GM19372 (cell line): Measurements from ENCODE around the gene SYNJ2.

Source experiments
- ATAC-seq: cut with Tn5 transposase; IDR thresholded peaks from one replicate; pipeline ENCODE4 v1.9.1; 2021; ENCODE audit warnings: mild to moderate bottlenecking, low read depth, moderate library complexity; ENCODE audit not compliant: unreplicated experiment

Gene SYNJ2

DNA sequence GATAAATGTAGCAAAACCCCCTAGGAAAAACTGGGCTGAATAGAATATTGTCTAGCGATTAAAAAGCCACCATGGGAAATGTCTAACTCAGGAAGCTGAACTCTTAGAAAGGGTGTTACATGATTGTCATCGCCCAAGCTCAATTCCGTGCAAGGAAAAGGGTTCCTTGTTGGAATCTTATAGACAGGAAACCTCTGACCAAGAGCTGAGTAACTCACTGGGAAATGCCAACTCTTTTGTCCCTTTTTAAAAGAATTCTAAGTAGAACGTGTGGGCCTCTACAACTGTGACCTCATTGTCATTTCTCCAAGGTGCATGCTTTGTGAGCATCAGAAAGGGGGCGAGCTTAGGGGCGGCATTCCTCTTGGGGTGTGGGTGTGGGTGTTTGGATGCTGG, 88.1 kb downstream of the SYNJ2 start:
- no peak for ATAC-seq

DNA sequence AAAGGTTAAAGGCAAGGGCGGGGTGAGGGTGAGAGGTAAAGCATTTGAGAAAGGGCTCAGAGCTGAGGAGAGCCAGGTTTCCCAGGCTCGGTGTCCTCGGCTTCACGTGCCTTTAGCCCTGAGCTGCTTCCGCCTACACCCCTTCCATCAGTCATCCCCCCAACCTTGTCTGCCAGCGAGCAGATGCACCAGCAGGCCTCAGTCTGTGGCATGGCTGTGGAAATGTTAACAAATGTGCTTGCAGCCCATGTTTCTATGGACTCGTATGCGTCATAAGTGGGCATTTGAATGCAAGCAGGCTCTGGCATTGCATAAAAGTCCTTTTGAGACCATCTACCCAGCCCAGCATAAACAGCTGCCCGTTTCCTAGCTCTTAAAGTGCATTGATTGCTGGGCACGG, 88.8 kb downstream of the SYNJ2 start:
- no peak for ATAC-seq

DNA sequence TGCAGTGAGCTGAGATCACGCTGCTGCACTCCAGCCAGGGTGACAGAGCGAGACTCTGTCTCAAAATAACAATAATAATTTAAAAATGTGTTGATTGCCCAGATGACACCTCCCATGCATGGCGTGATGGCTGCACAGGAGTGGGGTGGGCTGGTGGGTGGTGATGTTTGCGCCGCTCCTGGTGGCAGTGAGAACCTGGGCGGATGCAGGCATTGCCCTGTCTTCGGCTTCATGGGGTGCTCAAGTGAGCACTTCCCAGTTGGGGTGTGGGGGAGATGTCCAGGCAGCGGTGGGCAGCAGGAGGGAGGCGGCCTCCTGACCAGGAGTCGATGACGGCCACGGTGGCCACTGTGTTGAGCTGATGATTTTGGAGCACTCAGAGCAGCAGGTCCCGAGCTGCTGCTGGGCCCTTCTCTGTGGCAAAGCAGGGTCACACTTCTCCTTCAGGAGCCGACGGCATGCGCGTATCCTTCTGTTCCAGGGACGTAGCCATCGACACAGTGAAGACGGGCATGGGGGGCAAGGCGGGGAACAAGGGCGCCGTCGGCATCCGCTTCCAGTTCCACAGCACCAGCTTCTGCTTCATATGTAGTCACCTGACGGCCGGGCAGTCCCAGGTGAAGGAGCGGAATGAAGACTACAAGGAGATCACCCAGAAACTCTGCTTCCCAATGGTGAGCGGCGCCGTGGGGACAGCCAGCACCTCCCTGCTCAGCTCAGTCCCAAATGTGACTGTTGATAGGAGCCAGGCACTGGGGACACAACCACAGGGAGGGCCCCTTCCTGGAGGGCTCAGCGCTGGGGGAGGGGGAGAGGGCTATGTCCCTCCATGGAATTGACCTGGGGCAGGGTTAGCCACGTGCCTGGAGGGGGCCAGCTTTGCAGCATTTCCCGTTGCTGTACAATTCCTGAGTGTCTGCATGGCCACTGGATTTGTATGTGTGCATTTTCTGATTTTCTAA, 89.7 kb downstream of the SYNJ2 start:
- ATAC-seq: no peak

DNA sequence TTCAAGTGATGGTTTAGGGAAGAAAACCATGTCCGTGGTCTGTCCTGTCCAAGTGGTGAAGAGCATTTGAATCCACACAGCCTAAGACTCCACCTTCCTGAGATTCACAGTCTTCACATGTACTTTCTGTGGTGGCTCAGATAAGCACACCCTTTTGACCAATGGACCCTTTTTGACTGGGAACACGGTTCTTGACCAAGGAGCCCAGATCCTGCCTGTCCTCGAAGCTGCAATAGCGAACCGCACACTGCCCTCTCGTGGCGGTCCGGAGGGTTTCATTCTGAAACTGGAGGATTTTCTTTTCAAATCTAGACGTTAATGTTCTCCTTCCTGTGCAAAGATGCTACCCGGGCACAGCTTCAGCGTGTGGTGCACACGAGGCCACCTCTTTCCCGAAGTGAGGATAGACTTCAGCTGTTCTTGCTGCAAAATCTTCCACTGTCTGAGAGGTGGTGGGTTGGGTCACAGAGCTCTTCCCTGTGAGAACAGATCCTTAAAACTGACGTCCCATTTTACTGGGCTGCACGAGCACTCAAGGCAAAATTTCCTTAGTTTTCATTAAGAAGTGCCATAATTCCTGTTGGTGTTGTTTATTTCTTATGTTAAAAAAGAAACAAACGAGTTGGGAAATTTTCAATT, 90.5 kb downstream of the SYNJ2 start:
- ATAC-seq: no peak

DNA sequence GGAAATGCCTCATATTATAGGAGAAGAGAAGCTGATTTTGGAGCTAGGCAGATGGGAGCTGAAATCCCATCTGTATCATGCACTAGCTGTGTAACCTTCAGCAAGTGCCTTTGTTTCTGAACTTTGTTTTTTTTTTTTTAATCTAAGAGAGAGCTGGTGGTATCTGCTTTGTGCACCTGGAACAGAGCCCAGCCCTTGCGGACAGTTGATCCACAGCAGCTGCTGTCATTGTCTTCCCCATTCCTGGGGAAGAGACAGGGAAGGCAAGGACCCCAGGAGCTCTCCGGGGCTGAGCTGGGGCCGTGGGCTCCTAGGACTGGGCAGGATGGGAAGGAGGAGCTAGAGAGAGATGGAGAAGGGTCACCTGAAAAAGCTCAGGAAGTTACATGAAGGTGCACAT, 92.1 kb downstream of the SYNJ2 start:
- no peak for ATAC-seq

DNA sequence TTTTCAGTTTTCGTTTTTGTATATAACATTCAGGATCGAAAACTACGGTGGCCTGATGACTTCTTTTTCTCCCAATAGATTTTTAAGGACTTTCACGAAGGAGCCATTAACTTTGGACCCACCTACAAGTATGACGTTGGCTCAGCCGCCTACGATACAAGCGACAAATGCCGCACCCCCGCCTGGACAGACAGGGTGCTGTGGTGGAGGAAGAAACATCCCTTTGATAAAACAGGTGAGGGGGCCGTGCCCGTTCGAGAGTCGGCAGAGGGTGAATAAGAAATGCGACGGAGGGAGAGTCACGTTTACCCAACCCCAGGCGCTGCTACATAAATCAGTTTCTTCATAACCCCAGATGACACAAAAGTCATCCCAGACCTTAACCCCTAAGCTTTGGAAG, 94.9 kb downstream of the SYNJ2 start:
- ATAC-seq: no peak

DNA sequence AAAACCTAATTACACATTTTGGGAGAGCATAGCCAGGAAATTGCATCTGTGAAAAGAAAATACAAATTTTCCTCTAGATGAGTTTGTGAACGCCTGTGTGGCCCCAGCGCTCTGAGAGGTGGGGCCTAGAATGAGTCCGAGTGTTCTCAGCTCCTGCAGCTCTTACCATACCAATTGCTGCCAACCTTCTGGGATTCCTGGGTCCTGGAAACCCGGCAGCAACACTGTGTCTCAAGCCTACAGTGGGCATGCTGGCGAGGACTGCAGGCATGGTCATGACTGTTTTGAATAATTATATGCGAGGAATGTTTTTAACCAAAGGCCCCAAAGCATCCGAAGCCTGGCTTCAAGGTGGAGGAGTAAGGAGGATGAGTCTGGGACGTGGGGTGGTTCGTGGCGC, 96.0 kb downstream of the SYNJ2 start:
- no peak for ATAC-seq

DNA sequence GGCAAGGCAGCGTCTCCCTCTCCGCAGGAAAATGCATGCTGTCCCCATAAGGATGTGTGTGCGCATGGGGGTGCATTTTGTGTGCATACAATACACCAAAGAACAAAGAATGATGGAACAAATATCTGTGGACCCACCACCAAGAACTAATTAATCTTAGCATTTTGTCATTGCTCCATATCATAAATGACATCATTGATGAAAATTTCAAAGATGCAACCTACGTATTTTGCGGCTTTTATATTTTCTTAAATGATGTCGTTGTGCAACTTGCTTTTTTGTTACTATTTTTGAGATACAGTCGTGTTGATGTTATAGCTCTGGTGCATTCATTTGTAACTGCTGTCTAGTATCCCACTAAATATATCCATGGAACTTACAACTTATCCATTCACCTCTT, 96.7 kb downstream of the SYNJ2 start:
- no peak for ATAC-seq

DNA sequence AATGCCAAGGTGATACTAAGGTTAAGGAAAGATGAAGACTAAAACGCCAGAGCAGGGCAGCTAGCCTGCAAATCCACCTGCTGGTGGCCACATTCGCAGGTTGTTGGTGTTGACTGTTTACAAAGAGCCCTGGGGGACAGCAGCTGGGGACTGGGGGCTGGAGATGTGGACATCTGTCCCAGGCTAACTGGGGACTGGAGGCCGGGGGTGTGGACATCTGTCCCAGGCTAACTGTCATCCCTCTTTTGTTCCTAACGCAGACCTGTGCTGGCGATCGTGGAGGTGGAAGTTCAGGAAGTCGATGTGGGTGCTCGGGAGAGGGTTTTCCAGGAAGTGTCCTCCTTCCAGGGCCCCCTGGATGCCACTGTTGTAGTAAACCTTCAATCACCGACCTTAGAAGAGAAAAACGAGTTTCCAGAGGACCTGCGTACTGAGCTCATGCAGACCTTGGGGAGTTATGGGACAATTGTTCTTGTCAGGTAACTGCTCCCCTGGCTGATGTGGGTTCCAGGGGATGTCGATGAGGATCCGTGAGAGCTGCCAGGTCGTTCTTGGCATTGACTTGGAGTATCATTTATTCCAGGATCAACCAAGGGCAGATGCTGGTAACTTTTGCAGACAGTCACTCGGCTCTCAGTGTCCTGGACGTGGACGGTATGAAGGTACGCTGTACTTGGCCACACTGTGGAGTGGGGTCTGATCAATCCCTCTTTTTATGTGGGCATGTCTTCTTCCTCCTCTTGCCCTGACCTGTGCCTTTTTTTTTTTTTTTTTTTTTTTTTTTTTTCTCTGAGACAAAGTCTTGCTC, 99.4 kb downstream of the SYNJ2 start:
- no peak for ATAC-seq

DNA sequence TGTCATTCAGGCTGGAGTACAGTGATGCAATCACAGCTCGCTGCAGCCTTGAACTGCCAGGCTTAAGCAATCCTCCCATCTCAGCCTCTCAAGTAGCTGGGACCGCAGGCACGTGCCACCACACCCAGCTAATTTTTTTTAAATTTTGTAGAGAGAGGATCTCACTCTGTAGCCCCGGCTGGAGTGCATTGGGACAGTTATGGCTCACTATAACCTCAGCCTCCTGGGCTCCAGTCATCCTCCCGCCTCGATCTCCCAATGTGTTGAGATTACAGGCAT, 99.9 kb downstream of the SYNJ2 start:
- no peak for ATAC-seq

DNA sequence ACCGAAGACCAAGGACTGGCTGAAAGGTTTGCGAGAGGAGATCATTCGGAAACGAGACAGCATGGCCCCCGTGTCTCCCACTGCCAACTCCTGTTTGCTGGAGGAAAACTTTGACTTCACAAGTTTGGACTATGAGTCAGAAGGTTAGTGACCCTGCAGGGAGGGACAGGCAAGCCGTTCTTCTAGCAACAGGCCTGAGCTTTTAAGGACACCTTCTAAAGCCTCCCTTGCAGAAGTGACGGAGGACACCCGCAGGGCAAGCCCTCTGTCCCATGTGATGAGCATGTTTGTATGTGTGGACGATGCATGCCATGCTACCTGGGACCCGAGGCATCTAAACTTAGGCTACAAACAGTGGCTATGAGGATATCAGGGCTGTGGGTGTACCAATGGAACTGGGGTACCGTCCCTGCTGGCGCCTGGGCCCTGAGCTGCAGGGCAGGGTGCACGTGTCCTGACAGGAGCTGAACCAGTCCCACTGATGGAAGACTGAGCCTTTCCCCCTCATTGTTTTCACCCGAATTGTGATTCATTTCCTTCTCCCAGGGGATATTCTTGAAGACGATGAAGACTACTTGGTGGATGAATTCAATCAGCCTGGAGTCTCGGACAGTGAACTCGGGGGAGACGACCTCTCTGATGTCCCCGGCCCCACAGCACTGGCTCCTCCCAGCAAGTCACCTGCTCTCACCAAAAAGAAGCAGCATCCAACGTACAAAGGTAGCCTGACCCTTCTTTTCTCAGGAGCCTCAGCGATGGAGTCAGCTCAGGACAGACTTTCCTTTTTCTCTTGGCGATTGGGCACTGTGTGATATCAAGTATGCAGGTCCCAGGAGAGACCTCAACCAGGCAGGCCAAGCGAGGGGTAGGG, 102.0 kb downstream of the SYNJ2 start:
- ATAC-seq: no peak

DNA sequence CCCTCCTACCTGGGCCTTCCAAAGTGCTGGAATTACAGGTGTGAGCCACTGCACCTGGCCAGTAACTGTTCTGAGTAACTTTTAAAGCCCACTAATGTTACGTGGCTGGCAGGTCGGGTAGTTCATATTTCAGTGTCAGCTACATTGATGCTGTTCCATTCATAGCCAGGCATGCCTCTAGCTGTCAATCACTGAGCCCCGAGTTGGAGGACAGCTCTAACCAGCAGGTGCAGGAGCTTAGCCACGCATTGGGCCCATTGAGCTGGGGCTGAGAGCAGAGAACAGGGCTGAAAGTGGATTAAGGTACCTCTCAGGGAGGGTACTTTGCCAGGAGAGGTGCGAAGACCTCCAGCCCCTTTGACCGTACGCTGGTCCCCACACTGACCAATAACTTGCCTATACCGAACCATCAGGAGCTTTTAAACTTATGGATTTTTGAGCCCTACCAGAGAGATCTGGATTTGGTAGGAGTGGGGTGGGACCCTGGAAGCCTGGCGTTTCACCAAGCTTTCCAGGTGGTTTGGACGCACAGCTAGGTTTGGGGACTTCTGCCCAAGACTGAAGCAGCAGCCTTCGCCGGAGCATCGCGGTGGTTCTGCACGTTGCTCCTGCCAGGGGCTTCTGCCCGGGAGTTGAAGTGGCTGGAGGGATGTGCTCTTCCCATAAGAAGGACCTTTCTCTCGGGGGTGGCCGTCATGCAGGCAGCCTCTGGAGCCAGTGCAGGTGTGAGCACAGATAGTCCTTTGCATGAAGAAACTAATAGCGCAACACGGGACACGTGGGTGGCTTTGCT, 103.8 kb downstream of the SYNJ2 start:
- no peak for ATAC-seq

DNA sequence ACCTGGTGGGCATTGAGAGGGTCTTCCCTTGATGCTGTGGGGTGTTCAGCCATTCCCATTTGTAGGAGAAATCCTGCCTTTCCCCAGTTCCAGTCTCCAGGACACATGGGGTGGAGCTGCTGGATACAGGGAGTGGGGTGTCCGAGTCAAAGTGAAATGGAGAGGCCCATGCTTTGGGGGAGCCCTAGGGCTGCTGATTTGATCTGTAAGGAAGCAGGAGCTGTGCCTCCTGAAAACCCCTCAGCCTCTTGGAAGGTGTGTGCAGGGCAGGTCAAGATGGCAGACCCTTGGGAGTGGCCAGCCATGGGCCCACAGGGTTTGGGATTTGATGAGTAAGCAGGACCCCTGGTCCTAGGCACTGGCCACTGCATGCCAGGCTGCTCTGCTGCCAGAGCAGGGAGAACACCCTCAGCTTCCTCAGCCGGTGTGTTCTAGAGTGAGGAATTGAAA, 104.4 kb downstream of the SYNJ2 start:
- ATAC-seq: no peak

DNA sequence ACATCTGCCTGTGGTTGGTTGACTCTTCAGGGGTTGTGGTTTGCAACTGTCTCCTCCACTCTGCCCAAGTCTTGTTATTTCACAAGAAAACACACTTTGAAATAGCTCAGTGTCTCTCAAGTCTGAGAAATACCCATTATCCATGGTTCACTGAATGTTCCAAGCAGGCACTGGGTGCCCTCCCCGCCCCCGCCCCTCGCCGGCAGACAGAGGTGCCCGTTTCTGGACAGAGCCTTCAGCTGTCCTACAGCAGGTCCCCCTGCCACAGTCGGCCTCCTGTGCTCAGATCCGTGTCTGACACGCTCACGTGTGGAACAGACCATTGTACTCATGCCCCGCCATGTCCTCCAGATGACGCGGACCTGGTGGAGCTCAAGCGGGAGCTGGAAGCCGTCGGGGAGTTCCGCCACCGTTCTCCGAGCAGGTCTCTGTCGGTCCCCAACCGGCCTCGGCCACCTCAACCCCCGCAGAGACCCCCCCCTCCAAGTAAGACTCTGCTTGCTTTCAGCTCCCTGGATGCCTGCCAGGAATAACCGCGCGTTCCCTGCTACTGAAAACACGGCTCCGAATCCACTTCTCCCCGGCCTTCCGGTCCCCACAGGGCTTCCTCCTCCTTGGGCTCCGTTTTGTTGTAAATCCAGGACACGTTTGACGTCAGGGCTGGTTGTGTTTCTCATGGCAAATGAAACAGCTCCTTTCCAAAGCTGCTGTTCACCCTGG, 105.0 kb downstream of the SYNJ2 start:
- ATAC-seq: peak; percentile 64

DNA sequence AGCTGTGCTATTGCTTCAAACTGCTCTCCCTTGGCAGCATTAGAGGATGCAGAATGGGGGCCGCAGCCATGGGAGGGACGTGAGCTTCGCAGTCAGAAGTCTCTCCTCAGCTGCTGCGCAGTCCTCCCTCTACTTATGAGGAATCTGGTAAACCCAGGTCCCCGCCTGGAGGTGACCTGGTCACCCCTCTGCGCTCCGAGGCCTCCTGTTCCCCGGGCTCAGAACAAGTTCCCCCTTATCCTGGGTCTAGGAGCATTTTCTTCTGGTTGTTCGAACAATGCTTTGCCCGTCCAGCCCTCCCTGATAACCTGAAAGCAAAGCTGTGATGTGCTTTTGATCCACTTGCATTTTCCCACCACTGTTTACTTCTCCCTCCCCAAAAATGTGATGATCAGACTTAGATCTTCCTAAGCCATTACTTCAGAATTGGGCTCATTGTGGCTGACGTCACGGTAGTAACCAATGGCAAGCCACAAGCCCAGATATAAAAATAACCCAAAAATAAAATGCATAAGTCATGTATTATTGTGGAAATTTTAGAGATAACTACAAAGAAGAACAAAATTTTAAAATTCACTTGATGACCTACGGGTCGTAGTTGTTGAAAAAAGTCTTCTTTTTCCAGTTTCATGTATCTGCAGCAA, 105.7 kb downstream of the SYNJ2 start:
- no peak for ATAC-seq

DNA sequence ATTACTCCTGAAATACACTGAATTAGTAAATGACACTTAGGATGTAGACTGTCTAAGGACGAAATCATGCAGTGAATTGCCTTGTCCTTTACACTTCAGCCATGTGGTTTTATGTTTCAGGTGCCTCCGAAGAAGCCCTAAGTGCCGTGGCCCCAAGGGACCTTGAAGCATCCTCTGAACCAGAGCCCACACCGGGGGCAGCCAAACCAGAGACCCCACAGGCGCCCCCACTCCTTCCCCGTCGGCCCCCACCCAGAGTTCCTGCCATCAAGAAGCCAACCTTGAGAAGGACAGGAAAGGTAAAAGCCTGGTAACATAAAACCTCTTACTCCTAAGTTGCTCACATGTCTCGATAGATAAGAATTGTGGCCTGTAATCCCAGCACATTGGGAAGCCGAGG, 111.1 kb downstream of the SYNJ2 start:
- ATAC-seq: no peak

DNA sequence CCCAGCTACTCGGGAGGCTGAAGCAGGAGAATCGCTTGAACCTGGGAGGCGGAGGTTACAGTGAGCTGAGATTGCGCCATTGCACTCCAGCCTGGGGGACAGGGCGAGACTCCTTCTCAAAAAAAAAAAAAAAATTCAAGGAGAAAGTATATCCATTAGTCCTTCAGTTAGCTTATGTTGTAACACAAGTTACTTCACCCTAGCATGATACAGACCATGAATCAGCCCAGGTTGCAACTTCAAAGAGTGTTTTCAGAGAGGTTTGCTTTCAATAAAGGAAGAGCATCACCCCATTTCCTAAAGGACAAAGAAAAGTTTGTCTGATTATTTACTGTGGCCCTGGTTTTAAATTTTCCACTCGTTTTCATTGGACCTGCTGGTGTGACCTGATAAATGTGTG, 113.4 kb downstream of the SYNJ2 start:
- no peak for ATAC-seq

DNA sequence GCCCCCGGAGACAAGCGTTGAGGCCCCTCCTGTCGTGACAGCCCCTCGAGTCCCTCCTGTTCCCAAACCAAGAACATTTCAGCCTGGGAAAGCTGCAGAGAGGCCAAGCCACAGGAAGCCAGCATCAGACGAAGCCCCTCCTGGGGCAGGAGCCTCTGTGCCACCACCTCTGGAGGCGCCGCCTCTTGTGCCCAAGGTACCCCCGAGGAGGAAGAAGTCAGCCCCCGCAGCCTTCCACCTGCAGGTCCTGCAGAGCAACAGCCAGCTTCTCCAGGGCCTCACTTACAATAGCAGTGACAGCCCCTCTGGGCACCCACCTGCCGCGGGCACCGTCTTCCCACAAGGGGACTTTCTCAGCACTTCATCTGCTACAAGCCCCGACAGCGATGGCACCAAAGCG, 114.0 kb downstream of the SYNJ2 start:
- no peak for ATAC-seq

DNA sequence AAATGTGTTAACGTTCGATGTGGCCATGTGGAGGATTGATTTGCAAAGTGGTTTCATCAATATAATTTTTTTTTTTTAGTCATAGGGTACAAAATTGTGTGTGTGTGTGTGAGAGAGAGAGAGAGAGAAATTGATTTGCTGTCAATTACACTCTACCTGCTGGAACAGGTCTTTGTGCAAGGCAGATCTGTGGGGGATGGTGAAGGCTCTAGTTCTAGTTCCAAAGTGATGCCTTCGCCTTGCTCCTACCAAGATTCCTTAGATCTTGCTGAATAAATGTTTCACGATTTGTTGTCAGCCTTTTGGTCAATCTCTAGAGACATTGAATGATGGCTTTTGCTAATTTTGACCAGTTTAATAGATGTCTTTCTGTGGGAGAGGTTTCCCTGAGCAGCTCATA, 121.6 kb downstream of the SYNJ2 start:
- ATAC-seq: no peak
